A673 (cell line): ENCODE measurements around the gene SCUBE1. TPM values are rescaled to one million over a fixed set of nuclear protein-coding genes. Genes with fewer than 3 reads are reported as not detected.
A peak's percentile ranks its signal among the peaks of the same experiment; 100 is the strongest.

Experiments used
- BruUV-seq: library from RNA; stranded (reverse); fragments of 400-500 nt; replicated peaks from 2 replicates; lab custom pipeline; 2021; lab: Mats Ljungman, UMichigan
- CTCF ChIA-PET: fragments of 300-600 bp; sonication (Branson Sonifier 250); formaldehyde crosslinking; loops from one replicate; lab custom pipeline; 2022; ENCODE audit warnings: antibody characterized with exemption; lab: Charles Lee
- POLR2A ChIA-PET: fragments of 300-600 bp; sonication (Branson Sonifier 250); formaldehyde crosslinking; loops from one replicate; lab custom pipeline; 2022; ENCODE audit warnings: antibody characterized with exemption; ENCODE audit not compliant: low non-redundant PET; lab: Charles Lee
- DNase-seq: peaks from one replicate; pipeline ENCODE4 v3.0.0-alpha.2; 2015; ENCODE audit warnings: low spot score
- H3K27ac ChIP-seq: fragments of 200-600 bp; sonication (generic); 2 replicates; pipeline ENCODE4 v1.5.1; 2016; ENCODE audit warnings: mixed run types, low read depth, mild to moderate bottlenecking, mixed read lengths, antibody characterized with exemption, low read length; ENCODE audit not compliant: poor library complexity, severe bottlenecking
- H3K27me3 ChIP-seq: fragments of 200-600 bp; sonication (generic); replicated peaks from 2 replicates; pipeline ENCODE4 v1.6.1; 2017; ENCODE audit warnings: mixed run types, low read depth, mild to moderate bottlenecking, mixed read lengths, antibody characterized with exemption, low read length; ENCODE audit not compliant: insufficient read depth, poor library complexity
- H3K36me3 ChIP-seq: fragments of 200-600 bp; sonication (generic); 2 replicates; pipeline ENCODE4 v1.6.1; 2016; ENCODE audit warnings: mixed run types, mild to moderate bottlenecking, mixed read lengths, antibody characterized with exemption, low read length; ENCODE audit not compliant: insufficient read depth, poor library complexity, severe bottlenecking
- H3K4me1 ChIP-seq: fragments of 200-600 bp; sonication (generic); 2 replicates; pipeline ENCODE4 v1.6.1; 2017; ENCODE audit warnings: mixed run types, mild to moderate bottlenecking, mixed read lengths, antibody characterized with exemption, low read length; ENCODE audit not compliant: insufficient read depth, poor library complexity, severe bottlenecking
- H3K4me3 ChIP-seq: fragments of 200-600 bp; sonication (generic); 2 replicates; pipeline ENCODE4 v1.5.1; 2016; ENCODE audit warnings: low read depth, mixed run types, mild to moderate bottlenecking, mixed read lengths, low read length; ENCODE audit not compliant: poor library complexity, severe bottlenecking
- H3K9me3 ChIP-seq: fragments of 200-600 bp; sonication (generic); 2 replicates; pipeline ENCODE4 v1.6.1; 2016; ENCODE audit warnings: mixed run types, low read depth, mild to moderate bottlenecking, mixed read lengths, antibody characterized with exemption, low read length; ENCODE audit not compliant: poor library complexity, severe bottlenecking
- EZH2 ChIP-seq: fragments of 200-600 bp; sonication (generic); IDR thresholded peaks from 2 replicates; pipeline ENCODE4 v1.6.1; 2017; ENCODE audit warnings: borderline replicate concordance, low read depth, mild to moderate bottlenecking, mixed read lengths, antibody characterized with exemption, low read length; ENCODE audit not compliant: poor library complexity, severe bottlenecking
- intact Hi-C: fragments of 100-400 bp; cut with micrococcal nuclease; formaldehyde crosslinking; loops from one replicate; pipeline ENCODE4 v1.10.0; 2022; ENCODE audit not compliant: unreplicated experiment
- total RNA-seq: library from RNA; stranded (reverse); gene quantifications from 2 replicates; pipeline ENCODE4 v1.2.3, GENCODE V29; 2021
- TF ChIP-seq, protein P1 (sequence below): fragments of 300-800, 200-600 bp; sonication (generic); conservative IDR thresholded peaks from 2 replicates; pipeline ENCODE4 v1.5.1; 2017; ENCODE audit warnings: low read depth, mild to moderate bottlenecking, antibody characterized with exemption, low read length, moderate library complexity, mixed read lengths

SCUBE1 gene
- total RNA-seq, 1 experiment from 2014 or later: 0.24 TPM

DNA sequence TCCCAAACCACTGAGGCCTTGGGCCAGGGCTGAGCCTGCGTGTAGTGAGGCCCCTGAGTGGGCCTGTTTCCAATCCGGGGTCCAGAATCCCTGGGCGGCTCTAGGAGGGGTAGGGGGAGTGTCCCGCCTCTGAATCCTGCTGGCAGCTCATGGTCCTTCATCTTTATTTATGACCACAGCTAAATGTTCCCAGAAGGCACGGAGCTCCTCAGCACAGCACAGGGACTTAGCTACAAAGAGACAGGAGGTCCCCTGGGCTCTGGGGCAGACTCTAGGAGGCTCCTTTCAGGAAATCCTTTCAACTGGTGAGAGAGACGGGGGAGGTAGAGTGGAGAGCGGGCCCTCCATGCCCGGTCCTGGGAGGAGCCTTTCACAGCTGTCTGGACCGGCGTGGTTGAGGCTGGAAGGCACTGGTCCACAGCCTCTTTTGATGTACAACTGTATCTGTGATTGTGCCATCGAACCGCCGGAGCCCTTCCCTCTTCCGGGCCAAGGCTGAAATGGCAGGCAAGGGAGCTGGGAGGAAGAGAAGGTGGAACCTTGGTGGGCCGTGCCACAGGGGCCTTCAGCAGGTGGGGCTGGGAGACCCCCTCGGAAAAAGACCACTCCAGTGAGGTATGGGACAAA lies 46.8 kb downstream of the SCUBE1 start:
- H3K27me3 ChIP-seq: no peaks in the 10 kb centered on the region
- H3K4me1 ChIP-seq: peaks cover 23% of the 10 kb centered on the region
- no peaks in the 10 kb centered on the region for H3K9me3 ChIP-seq
- BruUV-seq: no TSS peak
- POLR2A ChIA-PET: interaction anchor here (0.6 kb wide), 1 partner anchor 133 kb away, joined by 3 read pairs; no protein-coding TSS in a partner anchor
- TF ChIP-seq, protein P1, sequence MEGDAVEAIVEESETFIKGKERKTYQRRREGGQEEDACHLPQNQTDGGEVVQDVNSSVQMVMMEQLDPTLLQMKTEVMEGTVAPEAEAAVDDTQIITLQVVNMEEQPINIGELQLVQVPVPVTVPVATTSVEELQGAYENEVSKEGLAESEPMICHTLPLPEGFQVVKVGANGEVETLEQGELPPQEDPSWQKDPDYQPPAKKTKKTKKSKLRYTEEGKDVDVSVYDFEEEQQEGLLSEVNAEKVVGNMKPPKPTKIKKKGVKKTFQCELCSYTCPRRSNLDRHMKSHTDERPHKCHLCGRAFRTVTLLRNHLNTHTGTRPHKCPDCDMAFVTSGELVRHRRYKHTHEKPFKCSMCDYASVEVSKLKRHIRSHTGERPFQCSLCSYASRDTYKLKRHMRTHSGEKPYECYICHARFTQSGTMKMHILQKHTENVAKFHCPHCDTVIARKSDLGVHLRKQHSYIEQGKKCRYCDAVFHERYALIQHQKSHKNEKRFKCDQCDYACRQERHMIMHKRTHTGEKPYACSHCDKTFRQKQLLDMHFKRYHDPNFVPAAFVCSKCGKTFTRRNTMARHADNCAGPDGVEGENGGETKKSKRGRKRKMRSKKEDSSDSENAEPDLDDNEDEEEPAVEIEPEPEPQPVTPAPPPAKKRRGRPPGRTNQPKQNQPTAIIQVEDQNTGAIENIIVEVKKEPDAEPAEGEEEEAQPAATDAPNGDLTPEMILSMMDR: no peak
- TF ChIP-seq EZH2: no peak
- intact Hi-C loops: no loop called here
- DNase-seq: peak; percentile 57
- CTCF ChIA-PET: interaction anchor here (0.6 kb wide), 1 partner anchor 608 kb away, joined by 3 read pairs; no protein-coding TSS in a partner anchor
- H3K4me3 ChIP-seq: no peak overlapping the region
- H3K36me3 ChIP-seq: no peaks in the 10 kb centered on the region
- H3K27ac ChIP-seq: no peak overlapping the region

DNA sequence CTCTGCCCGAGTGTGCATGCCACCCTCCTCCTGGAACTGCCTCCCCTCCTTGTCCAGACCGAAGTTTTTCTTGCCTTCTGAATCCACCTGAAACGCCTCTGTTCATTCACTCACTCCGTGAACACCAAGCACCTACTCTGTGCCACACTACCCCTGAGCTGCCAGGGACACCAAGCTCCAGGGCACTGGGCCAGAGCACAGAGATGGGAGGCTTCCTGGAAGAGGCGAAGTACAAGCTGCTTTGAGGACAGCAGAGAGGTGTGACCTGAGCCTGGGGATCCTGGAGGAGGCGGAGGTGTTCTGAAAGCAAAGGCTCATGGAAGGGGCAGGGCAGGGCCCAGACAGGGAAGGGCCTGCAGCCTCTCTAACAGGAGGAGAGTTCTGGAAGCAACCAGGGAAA lies 47.5 kb downstream of the SCUBE1 start:
- Histone ChIP-seq H3K36me3 (no peaks in the 10 kb centered on the region), H3K27me3 (no peaks in the 10 kb centered on the region), H3K4me1 (peaks cover 27% of the 10 kb centered on the region), H3K9me3 (no peaks in the 10 kb centered on the region), H3K4me3 (no peak overlapping the region), H3K27ac (no peak overlapping the region)
- no TSS peak for BruUV-seq
- no peak for DNase-seq
- CTCF ChIA-PET: no interaction called here
- intact Hi-C loops: no loop called here
- TF ChIP-seq, protein P1: no peak
- TF ChIP-seq EZH2: no peak
- POLR2A ChIA-PET: interaction anchor here (0.6 kb wide), 1 partner anchor 132 kb away, joined by 3 read pairs; no protein-coding TSS in a partner anchor

DNA sequence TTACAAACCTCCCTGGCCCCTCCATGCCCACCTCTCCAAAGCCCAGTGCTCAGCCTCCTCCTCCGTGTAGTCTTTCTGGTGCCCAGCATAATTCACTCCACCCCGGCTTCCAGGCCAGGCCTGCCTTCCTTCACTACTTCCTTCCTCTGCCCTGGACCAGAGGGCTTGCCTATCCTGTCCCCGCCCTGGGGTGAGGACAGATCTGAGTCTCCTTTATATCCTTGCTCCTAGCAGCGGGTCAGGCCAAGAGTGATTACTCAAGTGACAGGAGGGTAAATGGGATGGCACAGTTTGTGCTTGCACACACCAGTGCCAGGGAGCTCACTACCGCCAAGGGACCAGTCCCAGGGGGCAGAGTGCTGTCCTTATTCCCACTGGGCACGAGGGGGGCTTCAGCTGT lies 48.0 kb downstream of the SCUBE1 start:
- H3K4me3 ChIP-seq: no peak overlapping the region
- no peak overlapping the region for H3K27ac ChIP-seq
- no peaks in the 10 kb centered on the region for H3K27me3 ChIP-seq
- POLR2A ChIA-PET: no interaction called here
- BruUV-seq: no TSS peak
- H3K9me3 ChIP-seq: no peaks in the 10 kb centered on the region
- DNase-seq: no peak
- TF ChIP-seq, protein P1: no peak
- no peak for TF ChIP-seq EZH2
- intact Hi-C loops: no loop called here
- H3K4me1 ChIP-seq: peaks cover 32% of the 10 kb centered on the region
- CTCF ChIA-PET: no interaction called here
- no peaks in the 10 kb centered on the region for H3K36me3 ChIP-seq
